Smooth muscle cell (in vitro differentiated cells): ENCODE results near the gene KCNMB2. TPM values are rescaled to one million over a fixed set of nuclear protein-coding genes. Genes with fewer than 3 reads are reported as not detected.

Source experiments
- DNase-seq: peaks from one replicate; lab custom pipeline; 2025; ENCODE audit not compliant: unreplicated experiment; lab: John Stamatoyannopoulos, UW
- H2AFZ ChIP-seq: fragments of 200-600 bp; sonication (generic); 2 replicates; pipeline ENCODE4 v1.6.0; 2016; ENCODE audit warnings: antibody characterized with exemption, low read depth, mild to moderate bottlenecking
- H3F3A ChIP-seq: fragments of 200-600 bp; sonication (generic); 2 replicates; pipeline ENCODE4 v1.6.0; 2017; ENCODE audit warnings: antibody characterized with exemption, low read depth
- H3K27ac ChIP-seq: fragments of 200-600 bp; sonication (generic); 2 replicates; pipeline ENCODE4 v1.5.1; 2016; ENCODE audit warnings: low read depth, mild to moderate bottlenecking
- H3K27me3 ChIP-seq: fragments of 200-600 bp; sonication (generic); 2 replicates; pipeline ENCODE4 v1.6.1; 2016; ENCODE audit warnings: low read depth, mild to moderate bottlenecking
- H3K36me3 ChIP-seq: fragments of 200-600 bp; sonication (generic); 2 replicates; pipeline ENCODE4 v1.5.1; 2016; ENCODE audit warnings: low read depth
- H3K4me1 ChIP-seq: fragments of 200-600 bp; sonication (generic); 2 replicates; pipeline ENCODE4 v1.5.1; 2016; ENCODE audit warnings: low read depth
- H3K4me2 ChIP-seq: fragments of 200-600 bp; sonication (generic); 2 replicates; pipeline ENCODE4 v1.6.0; 2016; ENCODE audit warnings: mild to moderate bottlenecking
- H3K4me3 ChIP-seq: fragments of 200-600 bp; sonication (generic); 2 replicates; pipeline ENCODE4 v1.5.1; 2016; ENCODE audit warnings: mild to moderate bottlenecking
- H3K79me2 ChIP-seq: fragments of 200-600 bp; sonication (generic); 2 replicates; pipeline ENCODE4 v1.6.0; 2016; ENCODE audit warnings: low read depth, mild to moderate bottlenecking
- H3K9ac ChIP-seq: fragments of 200-600 bp; sonication (generic); 2 replicates; pipeline ENCODE4 v1.6.0; 2016; ENCODE audit warnings: low read depth
- H3K9me3 ChIP-seq: fragments of 200-600 bp; sonication (generic); replicated peaks from 2 replicates; pipeline ENCODE4 v1.5.1; 2016; ENCODE audit warnings: low read depth
- H4K20me1 ChIP-seq: fragments of 200-600 bp; sonication (generic); 2 replicates; pipeline ENCODE4 v1.6.0; 2016; ENCODE audit warnings: low read depth
- CTCF ChIP-seq: fragments of 200-600 bp; sonication (generic); IDR thresholded peaks from 2 replicates; pipeline ENCODE4 v1.5.1; 2017; ENCODE audit warnings: borderline replicate concordance, mild to moderate bottlenecking, antibody characterized with exemption; ENCODE audit not compliant: insufficient read depth, poor library complexity, severe bottlenecking
- WGBS: methylation state at CpG from one replicate; pipeline ENCODE4 v1.1.7; 2016; ENCODE audit warnings: low lambda C conversion rate; 5-methylcytosine and 5-hydroxymethylcytosine counted together
- polyA plus RNA-seq: library from polyadenylated mRNA; unstranded; fragments of >200 nt; fragmentation: Nextera tagmentation; extraction: Ambion mirVana; gene quantifications from 2 replicates; pipeline ENCODE4 v1.2.1, GENCODE V29; 2016
- total RNA-seq: library from RNA; depleted of rRNA; stranded (reverse); fragments of >200 nt; gene quantifications from 2 replicates; pipeline ENCODE4 v1.2.3, GENCODE V29; 2014

Gene KCNMB2
- total and polyA plus RNA-seq, 2 experiments from 2014 or later: 0.09 TPM; not detected in 1

- no peak for TF ChIP-seq CTCF
- Histone ChIP-seq H3K79me2 (no peaks in the 10 kb centered on the region), H2AFZ (no peak overlapping the region), H3K27me3 (no peaks in the 10 kb centered on the region), H3K4me3 (no peak overlapping the region), H3K36me3 (no peaks in the 10 kb centered on the region), H3K27ac (no peak overlapping the region), H3K9ac (no peak overlapping the region), H3K4me1 (peaks cover 4% of the 10 kb centered on the region), H3K9me3 (peaks cover 4% of the 10 kb centered on the region), H3K4me2 (no peak overlapping the region), H4K20me1 (no peaks in the 10 kb centered on the region), H3F3A (no peaks in the 10 kb centered on the region)
- DNase-seq: no peak
- WGBS: 28% methylated on average over 1 of the region's 1 CpG
These were observed 49.2 kb downstream of the KCNMB2 start for GRCh38 chr3:178585454-178585853.

GRCh38 chr3:178586076-178586475, 49.8 kb downstream of the KCNMB2 start:
- 66% methylated on average over 2 of the region's 2 CpGs for WGBS
- Histone ChIP-seq H2AFZ (no peak overlapping the region), H3K79me2 (no peaks in the 10 kb centered on the region), H3K4me3 (no peak overlapping the region), H3K36me3 (no peaks in the 10 kb centered on the region), H3K27ac (no peak overlapping the region), H3K4me1 (peaks cover 4% of the 10 kb centered on the region), H3K4me2 (no peak overlapping the region), H3K9me3 (peaks cover under 1% of the 10 kb centered on the region), H3K9ac (no peak overlapping the region), H4K20me1 (no peaks in the 10 kb centered on the region), H3F3A (no peaks in the 10 kb centered on the region), H3K27me3 (no peaks in the 10 kb centered on the region)
- TF ChIP-seq CTCF: no peak
- no peak for DNase-seq

- TF ChIP-seq CTCF: no peak
- Histone ChIP-seq H3K36me3 (no peaks in the 10 kb centered on the region), H3K9me3 (no peaks in the 10 kb centered on the region), H3K4me2 (no peak overlapping the region), H4K20me1 (no peaks in the 10 kb centered on the region), H3K4me1 (peaks cover 4% of the 10 kb centered on the region), H3F3A (no peaks in the 10 kb centered on the region), H3K4me3 (no peak overlapping the region), H3K79me2 (no peaks in the 10 kb centered on the region), H3K27ac (no peak overlapping the region), H3K9ac (no peak overlapping the region), H2AFZ (no peak overlapping the region), H3K27me3 (no peaks in the 10 kb centered on the region)
- DNase-seq: no peak
- WGBS: 76% methylated on average over 4 of the region's 4 CpGs
These were observed 52.4 kb downstream of the KCNMB2 start for GRCh38 chr3:178588628-178589027.

- no peak overlapping the region for H3K27ac ChIP-seq
- H3K27me3 ChIP-seq: no peaks in the 10 kb centered on the region
- H3K79me2 ChIP-seq: no peaks in the 10 kb centered on the region
- H3F3A ChIP-seq: no peaks in the 10 kb centered on the region
- H3K4me3 ChIP-seq: no peak overlapping the region
- H3K9ac ChIP-seq: no peak overlapping the region
- TF ChIP-seq CTCF: no peak
- no peaks in the 10 kb centered on the region for H4K20me1 ChIP-seq
- DNase-seq: no peak
- H3K9me3 ChIP-seq: no peaks in the 10 kb centered on the region
- no peaks in the 10 kb centered on the region for H3K36me3 ChIP-seq
- no peak overlapping the region for H2AFZ ChIP-seq
- 84% methylated on average over 1 of the region's 1 CpG for WGBS
- H3K4me2 ChIP-seq: no peak overlapping the region
- H3K4me1 ChIP-seq: peaks cover 2% of the 10 kb centered on the region
These were observed 57.5 kb downstream of the KCNMB2 start for GRCh38 chr3:178593786-178594185.
